Cardiac fibroblast (primary cell): Measurements from ENCODE around the gene ITSN1.

Experiments
- DNase-seq, 2 donors: peaks; one replicate each; pipeline versions ENCODE4 v3.0.0 to v3.0.0-alpha.2; 2010; ENCODE audit warnings: low read depth in 2 of 2
- H3K4me3 ChIP-seq, 2 donors: replicated peaks in 1 of 2; 1 replicate in 1 of 2; 2 replicates in 1 of 2; pipeline ENCODE4 v1.5.1; 2011; ENCODE audit warnings: low read depth in 2 of 2, low read length in 2 of 2, mild to moderate bottlenecking in 2 of 2, moderate library complexity in 1 of 2
- CTCF ChIP-seq: IDR thresholded peaks from one replicate; pipeline ENCODE4 v1.5.1; 2011; ENCODE audit warnings: low read depth, mild to moderate bottlenecking, low read length, inconsistent platforms

The ITSN1 gene

DNA sequence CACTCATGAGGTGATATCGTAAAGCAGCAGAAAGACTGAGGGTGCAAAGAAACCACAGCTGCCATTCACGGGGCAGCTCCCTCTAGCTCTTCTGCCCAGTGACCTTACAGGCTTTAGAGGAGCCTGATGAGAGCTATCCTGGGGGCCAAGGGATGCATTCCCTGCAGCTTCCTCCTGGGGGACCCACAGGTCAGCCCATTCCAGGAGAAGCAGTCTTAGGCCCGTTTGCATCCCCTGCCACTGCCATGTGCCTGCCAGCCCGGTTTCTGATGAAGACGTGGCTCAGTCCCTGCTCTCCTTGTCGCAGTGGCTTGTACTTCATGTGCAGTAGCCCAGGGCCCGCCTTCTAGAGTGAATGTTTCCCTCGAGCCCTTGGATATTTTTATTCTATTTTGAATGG, 250.6 kb downstream of the ITSN1 start:
- no peak for DNase-seq
- no peak for TF ChIP-seq CTCF
- no peak overlapping the region for H3K4me3 ChIP-seq

DNA sequence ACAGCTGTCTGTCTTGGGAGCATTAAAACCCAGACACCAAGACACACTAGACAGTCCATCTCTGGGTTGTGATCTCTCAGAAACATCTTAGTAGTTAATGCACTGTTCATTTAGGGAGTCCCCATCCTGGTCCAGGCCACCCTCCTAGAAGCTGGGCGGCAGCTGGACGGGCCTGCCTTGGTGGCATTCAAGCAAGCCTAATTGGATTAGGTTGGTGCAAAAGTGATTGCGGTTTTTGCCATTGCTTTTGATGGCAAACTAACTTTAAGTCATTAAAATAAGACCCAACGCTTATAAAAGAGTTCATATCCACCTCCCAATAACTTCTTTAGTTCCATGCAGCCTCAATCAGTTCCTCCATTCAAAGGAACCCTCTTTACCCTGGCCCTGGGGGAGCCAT, 251.6 kb downstream of the ITSN1 start:
- H3K4me3 ChIP-seq = no peak overlapping the region
- TF ChIP-seq CTCF = no peak
- DNase-seq = no peak

- peak; percentile 87 for TF ChIP-seq CTCF
- DNase-seq = peak; percentile 89 to 94
- H3K4me3 ChIP-seq = peak overlapping the region; percentile 24 to 41
Observed at GRCh38 chr21:33894736-33895288, 252.5 kb downstream of the ITSN1 start.

- H3K4me3 ChIP-seq = no peak overlapping the region
- DNase-seq = no peak
- no peak for TF ChIP-seq CTCF
Observed at GRCh38 chr21:33895356-33895755, 253.1 kb downstream of the ITSN1 start.

GRCh38 chr21:33896691-33897090, 254.4 kb downstream of the ITSN1 start:
- no peak for DNase-seq
- no peak for TF ChIP-seq CTCF
- H3K4me3 ChIP-seq = no peak overlapping the region

DNA sequence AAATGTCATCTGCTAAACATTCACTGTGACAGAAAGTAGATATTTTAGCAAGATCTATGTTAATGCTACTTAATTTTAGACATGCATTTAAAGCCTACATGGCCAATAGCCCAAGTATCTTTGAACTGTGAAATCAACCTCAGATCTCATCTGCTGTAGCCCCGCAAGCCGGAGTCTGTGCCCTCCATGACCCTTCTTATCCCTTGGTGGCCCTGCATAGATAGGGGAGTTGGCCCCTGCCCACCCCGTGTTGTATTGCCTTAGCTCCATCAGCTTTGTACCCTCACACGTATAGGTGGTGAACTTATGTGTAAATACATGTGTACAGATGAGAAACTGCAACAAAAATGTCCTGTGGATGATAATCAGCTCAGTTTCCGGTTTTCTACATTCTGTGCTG, 254.8 kb downstream of the ITSN1 start:
- no peak for TF ChIP-seq CTCF
- DNase-seq = peak in 1 of 2 donors; percentile 10

GRCh38 chr21:33897739-33898138, 255.4 kb downstream of the ITSN1 start:
- DNase-seq = no peak
- H3K4me3 ChIP-seq = no peak overlapping the region
- no peak for TF ChIP-seq CTCF

More for the DNA sequence above, 254.8 kb downstream of the ITSN1 start:
- no peak overlapping the region for H3K4me3 ChIP-seq
